Brain microvascular endothelial cell (primary cell): ENCODE results near the gene CFAP46.

Experiments used
- DNase-seq: peaks from one replicate; pipeline ENCODE4 v3.0.0-alpha.2; 2020
- H3K27ac ChIP-seq: fragments of 250-450 bp; sonication (Bioruptor Pico); 2 replicates; pipeline ENCODE4 v1.5.1; 2020; ENCODE audit warnings: mild to moderate bottlenecking, moderate library complexity
- H3K27me3 ChIP-seq: fragments of 250-450 bp; sonication (Bioruptor Pico); replicated peaks from 2 replicates; pipeline ENCODE4 v1.5.1; 2020; ENCODE audit warnings: mild to moderate bottlenecking
- H3K36me3 ChIP-seq: fragments of 250-450 bp; sonication (Bioruptor Pico); replicated peaks from 2 replicates; pipeline ENCODE4 v1.5.1; 2020; ENCODE audit warnings: mild to moderate bottlenecking
- H3K4me3 ChIP-seq: 2 replicates; pipeline ENCODE4 v1.5.1; 2011; ENCODE audit warnings: low read depth, mild to moderate bottlenecking, control low read depth, low read length, moderate library complexity
- CTCF ChIP-seq: IDR thresholded peaks from 2 replicates; pipeline ENCODE4 v1.5.1; 2011; ENCODE audit warnings: low read depth, mild to moderate bottlenecking, moderate library complexity, low read length, control low read depth, inconsistent platforms; ENCODE audit errors: missing control alignments
- in situ Hi-C: cut with HindIII; loops from 2 replicates; pipeline ENCODE4 v1.10.0; 2017; ENCODE audit warnings: low sequenced_read_pairs, low pct_ligation_motif_present

Gene CFAP46

GRCh38 chr10:132836248-132836831 is 106.0 kb downstream of the CFAP46 start:
- no peak overlapping the region for H3K27ac ChIP-seq
- no peak for DNase-seq
- H3K36me3 ChIP-seq, result no peaks in the 10 kb centered on the region
- H3K4me3 ChIP-seq, result no peak overlapping the region
- H3K27me3 ChIP-seq, result peaks cover 3% of the 10 kb centered on the region
- in situ Hi-C loops, result no loop called here
- TF ChIP-seq CTCF, result no peak

GRCh38 chr10:132835848-132836233 is 106.5 kb downstream of the CFAP46 start:
- Histone ChIP-seq H3K36me3 (no peaks in the 10 kb centered on the region), H3K27me3 (peaks cover 8% of the 10 kb centered on the region), H3K4me3 (no peak overlapping the region), H3K27ac (no peak overlapping the region)
- in situ Hi-C loops, result no loop called here
- no peak for DNase-seq
- TF ChIP-seq CTCF, result no peak

GRCh38 chr10:132834891-132835847 is 107.2 kb downstream of the CFAP46 start:
- in situ Hi-C loops, result no loop called here
- Histone ChIP-seq H3K27me3 (peaks cover 10% of the 10 kb centered on the region), H3K4me3 (no peak overlapping the region), H3K27ac (no peak overlapping the region), H3K36me3 (no peaks in the 10 kb centered on the region)
- no peak for TF ChIP-seq CTCF
- DNase-seq, result no peak

- Histone ChIP-seq H3K36me3 (no peaks in the 10 kb centered on the region), H3K4me3 (no peak overlapping the region), H3K27me3 (peaks cover 10% of the 10 kb centered on the region), H3K27ac (no peak overlapping the region)
- TF ChIP-seq CTCF, result no peak
- DNase-seq, result no peak
- in situ Hi-C loops, result no loop called here
Observed at GRCh38 chr10:132834311-132834761, 108.0 kb downstream of the CFAP46 start.

- peaks cover 10% of the 10 kb centered on the region for H3K27me3 ChIP-seq
- no peak overlapping the region for H3K27ac ChIP-seq
- in situ Hi-C loops, result no loop called here
- no peak overlapping the region for H3K4me3 ChIP-seq
- H3K36me3 ChIP-seq, result no peaks in the 10 kb centered on the region
- DNase-seq, result no peak
- no peak for TF ChIP-seq CTCF
Observed at GRCh38 chr10:132833421-132834111, 108.8 kb downstream of the CFAP46 start.
